HAP-1 (cell line): ENCODE measurements around the gene CHST11.

ENCODE experiments used
- DNase-seq, 2 experiments: peaks; one replicate each; pipeline ENCODE4 v3.0.0-alpha.2; 2016 to 2020; ENCODE audit warnings: low spot score in 2 of 2
- H3K27me3 ChIP-seq: fragments of 250-450 bp; sonication (Bioruptor Pico); 2 replicates; pipeline ENCODE4 v1.5.1; 2020; ENCODE audit warnings: low read depth, mild to moderate bottlenecking, moderate library complexity
- H3K36me3 ChIP-seq: fragments of 250-450 bp; sonication (Bioruptor Pico); replicated peaks from 2 replicates; pipeline ENCODE4 v1.5.1; 2020; ENCODE audit warnings: mild to moderate bottlenecking
- H3K4me1 ChIP-seq: fragments of 250-450 bp; sonication (Bioruptor Pico); 2 replicates; pipeline ENCODE4 v1.5.1; 2020; ENCODE audit warnings: mild to moderate bottlenecking
- H3K4me3 ChIP-seq: fragments of 250-450 bp; sonication (Bioruptor Pico); 2 replicates; pipeline ENCODE4 v1.5.1; 2020; ENCODE audit warnings: mild to moderate bottlenecking, moderate library complexity
- H3K9me3 ChIP-seq: fragments of 250-450 bp; sonication (Bioruptor Pico); 2 replicates; pipeline ENCODE4 v1.5.1; 2020; ENCODE audit warnings: mild to moderate bottlenecking, moderate library complexity
- in situ Hi-C: fragments of 300-500 bp; cut with MboI; formaldehyde crosslinking; loops from 3 replicates; pipeline ENCODE4 v1.14.3; 2020; ENCODE audit warnings: low sequenced_read_pairs, inconsistent platforms, mixed read lengths

Gene CHST11

GRCh38 chr12:104456417-104456949 is at the start of gene CHST11:
TSS of gene CHST11 (plus strand) at chr12:104456948.
- Histone ChIP-seq H3K36me3 (no peaks in the 10 kb centered on the region), H3K27me3 (no peaks in the 10 kb centered on the region), H3K9me3 (no peaks in the 10 kb centered on the region), H3K4me1 (peaks cover 5% of the 10 kb centered on the region), H3K4me3 (peak within 1 kb of the TSS; percentile 57)
- peak; percentile 84 to 92 for DNase-seq
- in situ Hi-C loops: no loop called here

- no peak for DNase-seq
- in situ Hi-C loops: no loop called here
- H3K4me1 ChIP-seq: no peaks in the 10 kb centered on the region
- H3K9me3 ChIP-seq: no peaks in the 10 kb centered on the region
- H3K36me3 ChIP-seq: no peaks in the 10 kb centered on the region
- H3K27me3 ChIP-seq: no peaks in the 10 kb centered on the region
- H3K4me3 ChIP-seq: no peak overlapping the region
Measured at GRCh38 chr12:104407438-104407837, 49.3 kb upstream of the CHST11 start.

- in situ Hi-C loops: no loop called here
- no peaks in the 10 kb centered on the region for H3K9me3 ChIP-seq
- no peaks in the 10 kb centered on the region for H3K4me1 ChIP-seq
- H3K36me3 ChIP-seq: no peaks in the 10 kb centered on the region
- DNase-seq: no peak
- H3K27me3 ChIP-seq: no peaks in the 10 kb centered on the region
- no peak overlapping the region for H3K4me3 ChIP-seq
Measured at GRCh38 chr12:104407922-104408321, 48.8 kb upstream of the CHST11 start.

- H3K36me3 ChIP-seq: no peaks in the 10 kb centered on the region
- in situ Hi-C loops: no loop called here
- H3K4me1 ChIP-seq: no peaks in the 10 kb centered on the region
- no peak overlapping the region for H3K4me3 ChIP-seq
- no peaks in the 10 kb centered on the region for H3K9me3 ChIP-seq
- no peak for DNase-seq
- no peaks in the 10 kb centered on the region for H3K27me3 ChIP-seq
Measured at GRCh38 chr12:104410326-104410725, 46.4 kb upstream of the CHST11 start.

GRCh38 chr12:104410786-104411185 is 46.0 kb upstream of the CHST11 start:
- in situ Hi-C loops: no loop called here

GRCh38 chr12:104411826-104412641 is 44.7 kb upstream of the CHST11 start:
- no peak for DNase-seq
- no peaks in the 10 kb centered on the region for H3K4me1 ChIP-seq
- in situ Hi-C loops: no loop called here

More at GRCh38 chr12:104410786-104411185, 46.0 kb upstream of the CHST11 start:
- no peak for DNase-seq
- no peaks in the 10 kb centered on the region for H3K36me3 ChIP-seq
- no peaks in the 10 kb centered on the region for H3K9me3 ChIP-seq
- no peaks in the 10 kb centered on the region for H3K4me1 ChIP-seq
- no peaks in the 10 kb centered on the region for H3K27me3 ChIP-seq
- H3K4me3 ChIP-seq: no peak overlapping the region

GRCh38 chr12:104412681-104413080 is 44.1 kb upstream of the CHST11 start:
- Histone ChIP-seq H3K27me3 (no peaks in the 10 kb centered on the region), H3K4me3 (no peak overlapping the region), H3K36me3 (no peaks in the 10 kb centered on the region), H3K9me3 (no peaks in the 10 kb centered on the region), H3K4me1 (no peaks in the 10 kb centered on the region)
- no peak for DNase-seq
- in situ Hi-C loops: no loop called here

More at GRCh38 chr12:104411826-104412641, 44.7 kb upstream of the CHST11 start:
- no peak overlapping the region for H3K4me3 ChIP-seq
- H3K36me3 ChIP-seq: no peaks in the 10 kb centered on the region
- no peaks in the 10 kb centered on the region for H3K9me3 ChIP-seq
- H3K27me3 ChIP-seq: no peaks in the 10 kb centered on the region

GRCh38 chr12:104413330-104413729 is 43.4 kb upstream of the CHST11 start:
- no peak for DNase-seq
- Histone ChIP-seq H3K36me3 (no peaks in the 10 kb centered on the region), H3K9me3 (no peaks in the 10 kb centered on the region), H3K4me3 (no peak overlapping the region), H3K4me1 (no peaks in the 10 kb centered on the region), H3K27me3 (no peaks in the 10 kb centered on the region)
- in situ Hi-C loops: no loop called here

GRCh38 chr12:104414581-104415341 is 42.0 kb upstream of the CHST11 start:
- Histone ChIP-seq H3K4me1 (no peaks in the 10 kb centered on the region), H3K9me3 (no peaks in the 10 kb centered on the region), H3K4me3 (no peak overlapping the region), H3K36me3 (no peaks in the 10 kb centered on the region), H3K27me3 (no peaks in the 10 kb centered on the region)
- in situ Hi-C loops: no loop called here
- DNase-seq: no peak

- no peak overlapping the region for H3K4me3 ChIP-seq
- DNase-seq: no peak
- H3K9me3 ChIP-seq: no peaks in the 10 kb centered on the region
- H3K27me3 ChIP-seq: no peaks in the 10 kb centered on the region
- H3K36me3 ChIP-seq: no peaks in the 10 kb centered on the region
- in situ Hi-C loops: no loop called here
- H3K4me1 ChIP-seq: no peaks in the 10 kb centered on the region
Measured at GRCh38 chr12:104415342-104415980, 41.3 kb upstream of the CHST11 start.

- DNase-seq: no peak
- in situ Hi-C loops: no loop called here
- H3K4me3 ChIP-seq: no peak overlapping the region
Measured at GRCh38 chr12:104416136-104416535, 40.6 kb upstream of the CHST11 start.

GRCh38 chr12:104416585-104416984 is 40.2 kb upstream of the CHST11 start:
- DNase-seq: no peak
- Histone ChIP-seq H3K9me3 (no peaks in the 10 kb centered on the region), H3K36me3 (no peaks in the 10 kb centered on the region), H3K4me1 (no peaks in the 10 kb centered on the region), H3K4me3 (no peak overlapping the region), H3K27me3 (no peaks in the 10 kb centered on the region)
- in situ Hi-C loops: no loop called here

More at GRCh38 chr12:104416136-104416535, 40.6 kb upstream of the CHST11 start:
- Histone ChIP-seq H3K36me3 (no peaks in the 10 kb centered on the region), H3K4me1 (no peaks in the 10 kb centered on the region), H3K27me3 (no peaks in the 10 kb centered on the region), H3K9me3 (no peaks in the 10 kb centered on the region)

GRCh38 chr12:104419717-104420116 is 37.0 kb upstream of the CHST11 start:
- Histone ChIP-seq H3K9me3 (no peaks in the 10 kb centered on the region), H3K27me3 (no peaks in the 10 kb centered on the region), H3K4me1 (peaks cover 2% of the 10 kb centered on the region; the same call in 1 of the 2 replicates), H3K36me3 (no peaks in the 10 kb centered on the region), H3K4me3 (no peak overlapping the region)
- no peak for DNase-seq
- in situ Hi-C loops: no loop called here
